HG03064 (cell line): ENCODE results near the gene SIX1.

Experiments used
- ATAC-seq: cut with Tn5 transposase; IDR thresholded peaks from one replicate; pipeline ENCODE4 v1.9.1; 2021; ENCODE audit warnings: low read depth; ENCODE audit not compliant: unreplicated experiment

The SIX1 gene

GRCh38 chr14:60602291-60602690, 47.0 kb downstream of the SIX1 start:
- ATAC-seq = no peak

GRCh38 chr14:60599727-60600126, 49.5 kb downstream of the SIX1 start:
- ATAC-seq = no peak

- no peak for ATAC-seq
Measured at GRCh38 chr14:60596139-60596538, 53.1 kb downstream of the SIX1 start.

GRCh38 chr14:60594062-60594461, 55.2 kb downstream of the SIX1 start:
- no peak for ATAC-seq
